Measurements from ENCODE around the gene POR.

POR gene

GRCh38 chr7:75994388-75995051, 79.6 kb downstream of the POR start, which contains the start of gene TMEM120A:
Gene TMEM120A, minus strand, starts transcription at chr7:75994595. Its CDS starts 25 bp downstream, at chr7:75994570.
- peak; percentile 31; the same call in 1 of the 2 replicates for TF ChIP-seq PATZ1 (CRISPR knock-in tag; IDR thresholded peaks at IDR 0.05; ENCODE audit: borderline replicate concordance)
- TF ChIP-seq POU6F1 (CRISPR knock-in tag; IDR thresholded peaks at IDR 0.05; ENCODE audit: borderline replicate concordance, low read depth): 0 out of 2 replicates have a peak, but pooled peaks have one; percentile 8
- no peak for TF ChIP-seq TOX (CRISPR knock-in tag; IDR thresholded peaks at IDR 0.05; ENCODE audit: borderline replicate concordance)
- TF ChIP-seq ESRRG (CRISPR knock-in tag; IDR thresholded peaks at IDR 0.05): 0 out of 2 replicates have a peak, but pooled peaks have one; percentile 59
- no peak for TF ChIP-seq SNAI2 (CRISPR knock-in tag; IDR thresholded peaks at IDR 0.05)
- 0 out of 2 replicates have a peak, but pooled peaks have one; percentile 65 for TF ChIP-seq GLIS3 (CRISPR knock-in tag; IDR thresholded peaks at IDR 0.05)
- TF ChIP-seq OSR1 (CRISPR knock-in tag; IDR thresholded peaks at IDR 0.05): no peak
- TF ChIP-seq BACH2 (CRISPR knock-in tag; IDR thresholded peaks at IDR 0.05; ENCODE audit: borderline replicate concordance): no peak
- TF ChIP-seq RARB (CRISPR knock-in tag; IDR thresholded peaks at IDR 0.05): 0 out of 2 replicates have a peak, but pooled peaks have one; percentile 50
- peak; percentile 45; the same call in 1 of the 2 replicates for TF ChIP-seq ZFP3 (CRISPR knock-in tag; IDR thresholded peaks at IDR 0.05)
- TF ChIP-seq CREB5 (CRISPR knock-in tag; IDR thresholded peaks at IDR 0.05; ENCODE audit: low read depth): 0 out of 2 replicates have a peak, but pooled peaks have one; percentile 35
- TF ChIP-seq ZNF8 (CRISPR knock-in tag; IDR thresholded peaks at IDR 0.05): no peak
- no peak for TF ChIP-seq PPARA (CRISPR knock-in tag; IDR thresholded peaks at IDR 0.05; ENCODE audit: borderline replicate concordance)
- no peak for TF ChIP-seq ZFP30 (CRISPR knock-in tag; IDR thresholded peaks at IDR 0.05)
- TF ChIP-seq ISL1 (CRISPR knock-in tag; IDR thresholded peaks at IDR 0.05): no peak
- no peak for TF ChIP-seq CSDC2 (CRISPR knock-in tag; IDR thresholded peaks at IDR 0.05)
- TF ChIP-seq TSHZ2 (CRISPR knock-in tag; IDR thresholded peaks at IDR 0.05): no peak
- peak; percentile 95 for ATAC-seq

GRCh38 chr7:75995052-75995471, 80.1 kb downstream of the POR start:
- ATAC-seq: peak; percentile 1; the same call in 2 of the 3 replicates
- TF ChIP-seq ZC3H10 (CRISPR knock-in tag; IDR thresholded peaks at IDR 0.05) (no peak), ZNF8 (CRISPR knock-in tag; IDR thresholded peaks at IDR 0.05) (no peak), ARNTL (CRISPR knock-in tag; IDR thresholded peaks at IDR 0.05; ENCODE audit: borderline replicate concordance, low read depth) (no peak), PPARA (CRISPR knock-in tag; IDR thresholded peaks at IDR 0.05; ENCODE audit: borderline replicate concordance) (no peak), SNAI2 (CRISPR knock-in tag; IDR thresholded peaks at IDR 0.05) (no peak), ZFP3 (CRISPR knock-in tag; IDR thresholded peaks at IDR 0.05) (no peak), BACH2 (CRISPR knock-in tag; IDR thresholded peaks at IDR 0.05; ENCODE audit: borderline replicate concordance) (no peak), OSR1 (CRISPR knock-in tag; IDR thresholded peaks at IDR 0.05) (no peak)

GRCh38 chr7:75995996-75996395, 81.0 kb downstream of the POR start:
- TF ChIP-seq RARB (CRISPR knock-in tag; IDR thresholded peaks at IDR 0.05) (no peak), ZFP30 (CRISPR knock-in tag; IDR thresholded peaks at IDR 0.05) (no peak), GLIS3 (CRISPR knock-in tag; IDR thresholded peaks at IDR 0.05) (no peak), ZFP3 (CRISPR knock-in tag; IDR thresholded peaks at IDR 0.05) (no peak), ISL1 (CRISPR knock-in tag; IDR thresholded peaks at IDR 0.05) (no peak), CSDC2 (CRISPR knock-in tag; IDR thresholded peaks at IDR 0.05) (no peak), CSRNP3 (CRISPR knock-in tag; IDR thresholded peaks at IDR 0.05) (no peak), ESRRG (CRISPR knock-in tag; IDR thresholded peaks at IDR 0.05) (no peak)
- ATAC-seq: no peak
